ENCODE data around the gene SSR3.
"Not testable (repeated sequence)": the region's sequence is repeated elsewhere in the genome, so short reads cannot be mapped to it uniquely, and the experiment has no call there.

The SSR3 gene

DNA sequence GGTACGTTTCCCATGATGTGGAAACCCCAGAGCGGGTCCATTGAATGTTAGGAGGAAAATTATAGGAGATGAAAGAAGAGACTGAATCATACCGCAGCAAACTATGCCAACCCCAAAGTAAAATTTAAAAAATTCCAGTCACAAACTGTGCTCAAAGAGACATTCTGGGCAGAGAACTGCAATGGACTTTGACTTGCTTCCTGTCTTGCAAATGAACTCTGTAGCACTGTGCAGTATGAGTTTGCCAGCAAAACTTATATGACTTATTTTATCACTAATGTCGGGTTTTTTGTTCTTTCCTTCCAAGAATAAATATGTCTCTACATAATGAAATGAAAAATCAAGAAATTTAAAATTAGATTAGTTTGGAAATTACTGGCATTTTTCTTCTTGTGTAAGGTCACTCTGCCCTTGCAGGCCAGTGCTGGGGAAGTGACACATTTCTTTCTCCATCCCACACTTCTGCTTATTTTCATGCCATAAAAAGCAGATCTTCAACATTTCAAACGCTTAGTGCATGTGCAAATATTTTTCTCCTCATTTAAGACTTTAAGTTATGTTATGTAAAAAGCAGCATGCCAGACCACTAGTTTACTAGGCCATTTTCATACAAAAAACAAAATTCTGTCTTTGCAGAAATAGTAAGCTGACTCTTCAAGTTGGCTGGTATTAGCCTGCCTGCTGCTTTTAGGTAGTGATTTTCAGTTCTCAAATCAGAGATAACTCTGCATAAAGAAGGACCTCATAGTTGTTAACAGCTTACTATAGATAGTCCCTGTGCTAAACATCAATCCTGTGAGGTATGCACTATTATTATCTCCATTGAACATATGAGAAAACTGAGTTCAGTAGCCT is 32.2 kb upstream of the SSR3 start:
- Histone ChIP-seq H3K9me3 (ENCODE audit: control insufficient read depth, low read length) (no peaks in the 10 kb centered on the region), H3K4me3 (ENCODE audit: low read length) (no peak overlapping the region), H3K9ac (ENCODE audit: low read length) (no peak overlapping the region), H3K36me3 (ENCODE audit: control insufficient read depth, insufficient read depth, low read length) (no peaks in the 10 kb centered on the region), H3K4me1 (ENCODE audit: control insufficient read depth, insufficient read depth, low read length) (no peaks in the 10 kb centered on the region), H3K27me3 (ENCODE audit: control insufficient read depth, insufficient read depth, low read length) (no peaks in the 10 kb centered on the region)

DNA sequence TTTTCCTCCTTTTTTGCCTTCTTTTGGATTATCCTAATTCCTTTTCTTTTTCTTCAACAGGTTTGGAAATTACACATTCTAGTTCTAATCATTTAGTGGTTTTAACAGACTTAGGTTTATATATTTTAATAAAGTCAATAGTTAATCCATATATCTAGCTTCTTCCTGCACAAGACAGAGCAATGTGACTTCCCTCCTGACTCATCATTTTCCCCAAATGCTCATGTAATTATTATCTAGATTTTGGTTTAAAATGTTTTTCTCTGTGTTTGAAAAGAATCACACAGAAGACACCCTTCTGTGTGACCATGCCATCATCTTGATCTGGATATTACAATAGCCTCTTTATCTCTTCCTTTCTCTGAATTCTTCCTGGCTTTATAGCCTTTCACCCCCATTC is 28.6 kb upstream of the SSR3 start:
- Histone ChIP-seq H3K36me3 (ENCODE audit: control insufficient read depth, insufficient read depth, low read length) (no peaks in the 10 kb centered on the region), H3K9me3 (ENCODE audit: control insufficient read depth, low read length) (no peaks in the 10 kb centered on the region), H3K9ac (ENCODE audit: low read length) (no peak overlapping the region), H3K4me1 (ENCODE audit: control insufficient read depth, insufficient read depth, low read length) (peaks cover 8% of the 10 kb centered on the region), H3K27me3 (ENCODE audit: control insufficient read depth, insufficient read depth, low read length) (no peaks in the 10 kb centered on the region), H3K4me3 (ENCODE audit: low read length) (no peak overlapping the region)

DNA sequence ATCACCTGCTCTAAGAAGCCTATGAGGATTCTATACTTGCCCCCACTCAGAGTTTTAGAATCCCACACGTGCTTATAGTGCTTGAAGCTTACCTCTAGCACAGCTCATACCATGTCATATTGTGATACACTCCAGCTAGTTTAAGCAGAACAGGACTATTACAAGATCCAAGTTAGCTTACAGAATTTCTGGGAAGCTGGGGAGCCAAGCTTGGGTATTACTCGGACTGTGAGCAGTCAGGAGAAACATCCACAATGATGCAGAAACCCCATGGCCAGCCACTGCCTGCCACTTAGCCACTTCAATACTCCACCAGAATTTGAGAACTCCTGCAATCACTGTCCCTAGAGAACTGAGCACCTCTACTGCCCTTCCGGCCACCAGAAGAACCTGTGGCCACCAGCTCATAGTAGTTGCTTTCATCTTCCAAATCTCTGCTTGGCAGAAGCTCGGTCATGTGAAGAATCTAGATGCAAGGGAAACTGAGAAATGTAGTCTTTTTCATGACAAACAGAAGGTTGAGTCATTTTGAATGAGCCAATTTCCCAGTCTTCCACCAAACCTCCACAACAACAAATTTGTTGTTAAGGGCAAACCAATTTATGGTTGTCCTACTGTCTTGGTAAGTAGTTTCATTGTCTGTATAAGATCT is 27.7 kb upstream of the SSR3 start:
- Histone ChIP-seq H3K9me3 (ENCODE audit: control insufficient read depth, low read length) (no peaks in the 10 kb centered on the region), H3K27me3 (ENCODE audit: control insufficient read depth, insufficient read depth, low read length) (no peaks in the 10 kb centered on the region), H3K4me1 (ENCODE audit: control insufficient read depth, insufficient read depth, low read length) (peaks cover 8% of the 10 kb centered on the region), H3K9ac (ENCODE audit: low read length) (no peak overlapping the region), H3K4me3 (ENCODE audit: low read length) (no peak overlapping the region), H3K36me3 (ENCODE audit: control insufficient read depth, insufficient read depth, low read length) (no peaks in the 10 kb centered on the region)

DNA sequence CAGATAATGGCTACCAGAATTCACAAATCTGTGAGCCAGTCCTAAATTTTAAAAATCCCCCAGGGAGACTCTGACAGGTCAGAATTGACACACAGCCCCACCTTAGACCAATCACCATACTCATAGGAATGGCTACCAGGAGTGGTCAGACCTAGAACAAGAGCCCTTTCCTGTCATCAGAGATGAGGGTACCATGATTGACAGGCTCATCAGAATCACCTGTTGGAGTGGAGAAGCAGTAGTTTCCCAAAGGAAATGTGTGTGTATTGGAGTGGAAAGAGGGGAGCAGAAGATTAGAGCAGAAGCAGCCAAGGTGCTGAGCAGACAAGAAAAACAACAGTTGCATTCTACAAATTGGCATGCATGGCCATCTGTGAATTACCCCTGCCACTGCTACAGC is 27.0 kb upstream of the SSR3 start:
- Histone ChIP-seq H3K27me3 (ENCODE audit: control insufficient read depth, insufficient read depth, low read length) (no peaks in the 10 kb centered on the region), H3K4me3 (ENCODE audit: low read length) (no peak overlapping the region), H3K9me3 (ENCODE audit: control insufficient read depth, low read length) (no peaks in the 10 kb centered on the region), H3K4me1 (ENCODE audit: control insufficient read depth, insufficient read depth, low read length) (peaks cover 8% of the 10 kb centered on the region), H3K36me3 (ENCODE audit: control insufficient read depth, insufficient read depth, low read length) (no peaks in the 10 kb centered on the region), H3K9ac (ENCODE audit: low read length) (no peak overlapping the region)

DNA sequence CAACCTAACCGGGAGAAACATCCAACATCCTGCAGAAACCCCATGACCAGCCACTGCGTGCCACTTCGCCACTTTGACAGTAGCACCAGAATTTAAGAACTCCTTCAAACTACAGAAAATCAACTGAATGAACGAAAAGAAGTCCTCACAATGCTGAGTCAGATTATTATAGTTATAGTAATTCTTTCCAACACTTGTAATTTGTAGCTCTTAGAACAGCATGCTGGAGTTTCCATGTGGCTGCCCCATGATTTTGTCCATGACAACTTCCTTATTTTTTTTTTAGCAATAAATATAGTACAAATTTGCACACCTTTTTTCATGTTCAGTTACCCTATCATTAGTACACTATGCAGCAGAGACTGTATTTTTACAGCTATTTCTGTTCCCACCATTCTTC is 26.1 kb upstream of the SSR3 start:
- Histone ChIP-seq H3K9ac (ENCODE audit: low read length) (no peak overlapping the region), H3K9me3 (ENCODE audit: control insufficient read depth, low read length) (no peaks in the 10 kb centered on the region), H3K36me3 (ENCODE audit: control insufficient read depth, insufficient read depth, low read length) (no peaks in the 10 kb centered on the region), H3K4me3 (ENCODE audit: low read length) (no peak overlapping the region), H3K4me1 (ENCODE audit: control insufficient read depth, insufficient read depth, low read length) (peaks cover 13% of the 10 kb centered on the region), H3K27me3 (ENCODE audit: control insufficient read depth, insufficient read depth, low read length) (no peaks in the 10 kb centered on the region)

DNA sequence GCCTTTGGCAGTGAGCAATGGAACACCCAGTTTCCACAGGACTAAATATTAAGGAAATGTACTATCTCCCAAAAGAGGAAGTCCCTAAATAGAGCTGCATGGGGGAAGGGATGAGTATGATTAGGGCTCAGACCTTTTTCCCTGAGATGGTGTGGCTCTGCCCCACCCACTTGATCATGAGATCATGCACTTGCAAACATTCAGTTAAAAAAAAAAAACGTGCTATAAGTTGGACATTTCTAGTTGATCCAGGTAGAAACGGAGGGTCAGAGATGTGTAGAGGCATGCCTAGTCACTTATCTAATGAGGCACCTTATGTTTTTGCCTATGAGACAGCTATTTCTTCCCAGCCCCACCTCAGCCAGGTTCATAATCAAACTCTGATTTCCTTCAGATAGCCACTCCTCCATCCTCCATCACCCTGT is 24.5 kb upstream of the SSR3 start:
- no peaks in the 10 kb centered on the region for H3K27me3 ChIP-seq (ENCODE audit: control insufficient read depth, insufficient read depth, low read length)
- no peak overlapping the region for H3K4me3 ChIP-seq (ENCODE audit: low read length)
- no peaks in the 10 kb centered on the region for H3K36me3 ChIP-seq (ENCODE audit: control insufficient read depth, insufficient read depth, low read length)
- H3K4me1 ChIP-seq (ENCODE audit: control insufficient read depth, insufficient read depth, low read length), result peaks cover 13% of the 10 kb centered on the region
- no peak overlapping the region for H3K9ac ChIP-seq (ENCODE audit: low read length)
- no peaks in the 10 kb centered on the region for H3K9me3 ChIP-seq (ENCODE audit: control insufficient read depth, low read length)

DNA sequence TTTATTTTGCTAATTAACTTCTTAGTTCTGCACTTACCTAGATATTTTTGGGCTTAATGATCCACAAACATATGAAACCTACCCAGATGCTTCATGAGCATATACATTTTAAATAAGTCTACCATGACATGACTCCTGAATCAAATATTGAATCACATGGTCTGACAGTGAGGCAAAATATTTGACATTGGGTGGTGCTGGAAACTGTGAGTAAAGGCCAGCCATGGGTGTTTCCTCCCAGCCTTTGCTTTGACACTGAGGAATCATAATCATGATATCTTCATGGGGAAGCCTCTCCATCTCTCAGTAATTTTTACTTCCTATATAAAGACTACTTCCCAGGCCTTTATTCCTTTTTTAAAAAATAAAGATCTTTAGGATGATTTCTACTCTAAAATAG is 22.8 kb upstream of the SSR3 start:
- H3K4me3 ChIP-seq (ENCODE audit: low read length), result no peak overlapping the region
- no peaks in the 10 kb centered on the region for H3K9me3 ChIP-seq (ENCODE audit: control insufficient read depth, low read length)
- H3K9ac ChIP-seq (ENCODE audit: low read length), result no peak overlapping the region
- H3K4me1 ChIP-seq (ENCODE audit: control insufficient read depth, insufficient read depth, low read length), result peaks cover 13% of the 10 kb centered on the region
- H3K27me3 ChIP-seq (ENCODE audit: control insufficient read depth, insufficient read depth, low read length), result no peaks in the 10 kb centered on the region
- H3K36me3 ChIP-seq (ENCODE audit: control insufficient read depth, insufficient read depth, low read length), result no peaks in the 10 kb centered on the region

DNA sequence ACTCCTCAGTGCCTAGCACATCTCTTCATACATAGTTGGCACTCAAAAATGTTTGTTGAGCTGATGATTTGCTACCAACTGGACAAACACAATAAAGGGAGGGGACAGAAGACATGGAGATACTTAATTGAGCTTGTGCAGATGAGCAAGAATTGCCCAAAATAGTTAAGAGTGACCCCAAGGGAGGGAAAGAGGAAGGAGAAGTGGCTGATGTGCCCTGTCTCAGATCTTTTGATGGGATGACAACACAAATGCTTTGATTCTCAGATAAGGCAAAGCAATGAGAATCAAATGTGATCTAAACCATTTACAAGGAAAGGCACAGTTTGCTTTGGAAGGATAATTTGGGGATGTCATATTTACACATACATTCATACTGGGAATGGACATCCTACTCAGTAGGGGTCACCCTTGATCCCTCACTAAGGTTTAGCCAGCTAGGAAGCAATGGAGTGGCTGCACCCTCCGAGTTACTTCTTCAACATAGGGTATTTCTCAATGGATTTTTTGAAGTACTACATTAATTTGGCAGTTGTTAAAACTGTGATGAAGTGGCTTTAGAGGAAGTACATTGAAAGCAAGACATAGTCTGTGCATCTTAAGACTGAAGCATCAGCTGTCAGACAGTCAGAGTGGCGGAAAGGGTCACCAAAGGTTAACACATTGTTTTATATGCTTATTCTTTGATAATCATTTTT is 21.9 kb upstream of the SSR3 start:
- Histone ChIP-seq H3K4me1 (ENCODE audit: control insufficient read depth, insufficient read depth, low read length) (peaks cover 13% of the 10 kb centered on the region), H3K4me3 (ENCODE audit: low read length) (no peak overlapping the region), H3K9me3 (ENCODE audit: control insufficient read depth, low read length) (no peaks in the 10 kb centered on the region), H3K36me3 (ENCODE audit: control insufficient read depth, insufficient read depth, low read length) (no peaks in the 10 kb centered on the region), H3K9ac (ENCODE audit: low read length) (no peak overlapping the region), H3K27me3 (ENCODE audit: control insufficient read depth, insufficient read depth, low read length) (no peaks in the 10 kb centered on the region)

DNA sequence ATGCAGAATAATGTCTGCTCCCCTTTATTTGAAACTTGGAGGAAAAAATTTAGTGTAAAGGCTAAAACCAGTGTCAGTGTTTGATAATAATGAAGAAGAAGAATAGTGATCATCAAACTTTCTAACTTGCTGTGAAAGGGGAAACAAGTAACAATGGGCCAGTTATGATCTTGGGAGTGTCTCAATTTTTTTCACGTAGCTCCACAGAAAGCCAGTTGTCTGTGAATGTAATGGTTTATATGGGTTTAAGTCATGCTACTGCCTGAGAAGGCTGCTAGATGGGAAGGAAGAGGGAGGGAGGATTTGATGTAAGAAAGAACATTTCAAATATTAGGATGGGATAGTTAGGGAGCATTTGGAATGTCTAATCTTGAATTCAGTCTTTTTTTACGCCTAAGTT is 21.1 kb upstream of the SSR3 start:
- Histone ChIP-seq H3K4me1 (ENCODE audit: control insufficient read depth, insufficient read depth, low read length) (peaks cover 13% of the 10 kb centered on the region), H3K9ac (ENCODE audit: low read length) (no peak overlapping the region), H3K27me3 (ENCODE audit: control insufficient read depth, insufficient read depth, low read length) (no peaks in the 10 kb centered on the region), H3K4me3 (ENCODE audit: low read length) (no peak overlapping the region), H3K36me3 (ENCODE audit: control insufficient read depth, insufficient read depth, low read length) (no peaks in the 10 kb centered on the region), H3K9me3 (ENCODE audit: control insufficient read depth, low read length) (no peaks in the 10 kb centered on the region)

DNA sequence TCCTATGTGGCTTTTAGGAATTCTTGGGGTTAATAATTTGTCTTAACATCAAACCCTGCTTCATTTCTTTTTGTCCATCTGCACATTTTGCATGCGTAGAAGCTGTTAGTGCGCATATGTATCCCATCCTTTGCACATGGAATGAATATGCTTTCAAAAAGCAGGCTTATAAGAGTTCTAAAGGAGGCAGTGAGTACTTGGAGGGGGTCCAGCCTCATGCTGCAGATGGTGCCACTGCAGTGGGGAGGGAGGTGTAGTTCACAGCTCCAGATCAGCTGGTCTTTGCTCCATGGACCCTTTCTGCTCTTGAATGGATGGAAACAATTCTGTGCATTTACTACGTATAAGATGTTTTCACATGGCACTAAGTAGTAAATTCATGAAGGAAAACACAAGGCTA is 20.7 kb upstream of the SSR3 start:
- Histone ChIP-seq H3K27me3 (ENCODE audit: control insufficient read depth, insufficient read depth, low read length) (no peaks in the 10 kb centered on the region), H3K36me3 (ENCODE audit: control insufficient read depth, insufficient read depth, low read length) (no peaks in the 10 kb centered on the region), H3K9ac (ENCODE audit: low read length) (no peak overlapping the region), H3K4me3 (ENCODE audit: low read length) (no peak overlapping the region), H3K9me3 (ENCODE audit: control insufficient read depth, low read length) (no peaks in the 10 kb centered on the region), H3K4me1 (ENCODE audit: control insufficient read depth, insufficient read depth, low read length) (peaks cover 13% of the 10 kb centered on the region)

DNA sequence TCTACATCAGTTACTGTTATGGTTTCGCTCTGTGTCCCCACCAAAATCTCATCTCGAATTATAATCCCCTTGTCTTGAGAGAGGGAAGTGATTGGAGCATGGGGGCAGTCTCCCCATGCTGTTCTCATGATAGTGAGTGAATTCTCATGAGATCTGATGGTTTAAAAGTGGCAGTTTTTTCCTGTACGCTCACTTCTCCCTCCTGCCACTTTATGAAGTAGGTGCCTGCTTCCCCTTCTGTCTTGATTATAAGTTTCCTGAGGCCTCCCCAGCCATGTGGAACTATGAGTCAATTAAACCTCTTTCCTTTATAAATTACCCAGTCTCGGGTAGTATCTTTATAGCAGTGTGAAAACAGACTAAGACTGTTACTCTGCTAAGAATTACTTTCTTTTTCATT is 15.0 kb upstream of the SSR3 start:
- H3K9ac ChIP-seq (ENCODE audit: low read length); H3K36me3 ChIP-seq (ENCODE audit: control insufficient read depth, insufficient read depth, low read length); H3K4me1 ChIP-seq (ENCODE audit: control insufficient read depth, insufficient read depth, low read length); H3K9me3 ChIP-seq (ENCODE audit: control insufficient read depth, low read length); H3K27me3 ChIP-seq (ENCODE audit: control insufficient read depth, insufficient read depth, low read length); H3K4me3 ChIP-seq (ENCODE audit: low read length): not testable (repeated sequence)

DNA sequence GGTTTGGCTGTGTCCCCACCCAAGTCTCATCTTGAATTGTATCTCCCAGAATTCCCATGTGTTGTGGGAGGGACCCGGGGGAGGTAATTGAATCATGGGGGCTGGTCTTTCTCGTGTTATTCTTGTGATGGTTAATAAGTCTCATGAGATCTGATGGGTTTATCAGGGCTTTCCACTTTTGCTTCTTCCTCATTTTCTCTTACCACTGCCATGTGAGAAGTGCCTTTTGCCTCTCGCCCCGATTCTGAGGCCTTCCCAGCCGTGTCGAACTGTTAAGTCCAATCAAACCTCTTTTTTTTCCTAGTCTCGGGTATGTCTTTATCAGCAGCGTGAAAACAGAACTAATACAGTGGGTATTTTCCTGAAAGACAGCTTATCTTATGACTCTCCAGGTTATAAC is 14.1 kb upstream of the SSR3 start:
- H3K4me3 ChIP-seq (ENCODE audit: low read length); H3K9me3 ChIP-seq (ENCODE audit: control insufficient read depth, low read length): not testable (repeated sequence)

More for the DNA sequence above, 14.1 kb upstream of the SSR3 start:
- H3K9ac ChIP-seq (ENCODE audit: low read length); H3K27me3 ChIP-seq (ENCODE audit: control insufficient read depth, insufficient read depth, low read length); H3K36me3 ChIP-seq (ENCODE audit: control insufficient read depth, insufficient read depth, low read length); H3K4me1 ChIP-seq (ENCODE audit: control insufficient read depth, insufficient read depth, low read length): not testable (repeated sequence)

All from mucosa of stomach (tissue), 1 donor.